CD4-positive, alpha-beta T cell (primary cell): Measurements from ENCODE around the gene TC2N. TPM values are rescaled to one million over a fixed set of nuclear protein-coding genes. Genes with fewer than 3 reads are reported as not detected.

Source experiments
- ATAC-seq: fragments of 200-7000 bp; cut with Tn5 transposase; one replicate; pipeline ENCODE4 v1.10.0; 2022; ENCODE audit warnings: mild to moderate bottlenecking; ENCODE audit not compliant: poor library complexity
- CTCF ChIA-PET: fragments of 350-600 bp; sonication (Branson Sonifier 250); formaldehyde crosslinking; loops from one replicate; lab custom pipeline; 2021; ENCODE audit warnings: antibody characterized with exemption, inconsistent platforms; lab: Charles Lee
- POLR2A ChIA-PET: fragments of 350-600 bp; sonication (Branson Sonifier 250); formaldehyde crosslinking; loops from one replicate; lab custom pipeline; 2021; ENCODE audit warnings: antibody characterized with exemption, inconsistent platforms; lab: Charles Lee
- DNase-seq, 14 experiments: peaks; one replicate each; pipeline ENCODE4 v3.0.0-alpha.2; 2013 to 2020; ENCODE audit warnings: mixed read lengths in 2 of 14
- H3K27ac ChIP-seq, 2 donors: one replicate each; pipeline versions ENCODE4 v1.5.1 to v1.7.0; 2013; ENCODE audit warnings: low read length in 2 of 2, low read depth in 1 of 2, mild to moderate bottlenecking in 1 of 2
- H3K27me3 ChIP-seq, 2 experiments: 1 replicate in 1 of 2; 2 replicates in 1 of 2; pipeline versions ENCODE4 v1.6.1 to v1.7.0; 2013; ENCODE audit warnings: low read length in 2 of 2, control low read depth in 1 of 2, mild to moderate bottlenecking in 1 of 2, moderate library complexity in 1 of 2; ENCODE audit not compliant: insufficient read depth in 2 of 2, control insufficient read depth in 1 of 2
- H3K36me3 ChIP-seq: one replicate; pipeline ENCODE4 v1.6.1; 2013; ENCODE audit warnings: low read length, control low read depth; ENCODE audit not compliant: insufficient read depth
- H3K4me1 ChIP-seq: one replicate; pipeline ENCODE4 v1.6.1; 2013; ENCODE audit warnings: low read length, control low read depth; ENCODE audit not compliant: insufficient read depth
- H3K4me3 ChIP-seq: one replicate; pipeline ENCODE4 v1.5.1; 2013; ENCODE audit warnings: mild to moderate bottlenecking, low read length, moderate library complexity
- H3K9me3 ChIP-seq, 2 experiments: 1 replicate in 1 of 2; 2 replicates in 1 of 2; pipeline versions ENCODE4 v1.6.1 to v1.7.0; 2013; ENCODE audit warnings: low read length in 2 of 2, mild to moderate bottlenecking in 2 of 2, control low read depth in 1 of 2, moderate library complexity in 1 of 2; ENCODE audit not compliant: control insufficient read depth in 1 of 2, insufficient read depth in 1 of 2
- H3K27ac Mint-ChIP-seq: one replicate; pipeline ENCODE4 v1.8.0; 2020; ENCODE audit warnings: mixed read lengths
- H3K27me3 Mint-ChIP-seq: one replicate; pipeline ENCODE4 v1.8.0; 2021; ENCODE audit warnings: mixed read lengths
- H3K36me3 Mint-ChIP-seq: one replicate; pipeline ENCODE4 v1.8.0; 2021; ENCODE audit warnings: low read depth, mixed read lengths
- H3K4me1 Mint-ChIP-seq: one replicate; pipeline ENCODE4 v1.8.0; 2021; ENCODE audit warnings: low read depth, mixed read lengths
- H3K4me3 Mint-ChIP-seq: one replicate; pipeline ENCODE4 v1.8.0; 2020; ENCODE audit warnings: mild to moderate bottlenecking, mixed read lengths
- H3K9me3 Mint-ChIP-seq: one replicate; pipeline ENCODE4 v1.8.0; 2020; ENCODE audit warnings: mixed read lengths
- CTCF ChIP-seq: fragments of 200-600 bp; IDR thresholded peaks from one replicate; pipeline ENCODE4 v1.8.0; 2022; ENCODE audit warnings: antibody characterized with exemption, mild to moderate bottlenecking
- intact Hi-C, 2 experiments: fragments of 100-400 bp; cut with DNase I in 1 of 2; cut with micrococcal nuclease in 1 of 2; formaldehyde crosslinking; loops; one replicate each; pipeline versions ENCODE4 v1.15.1 to v1.9.0; 2023 to 2025; cut with DNase I, micrococcal nuclease
- total RNA-seq, 174 experiments: library from RNA in 2 of 174; stranded (reverse) in 2 of 174; gene quantifications; one replicate each; pipeline ENCODE4 v1.2.3 and lab custom pipeline; 2021 to 2026

The TC2N gene
- total RNA-seq, 2 experiments from 2014 or later: 129 to 138 TPM

- Mint-ChIP-seq H3K27me3 (no peaks in the 10 kb centered on the region), H3K9me3 (no peaks in the 10 kb centered on the region), H3K4me3 (no peak overlapping the region), H3K4me1 (peaks cover 41% of the 10 kb centered on the region), H3K27ac (peak overlapping the region; percentile 2), H3K36me3 (peaks cover 3% of the 10 kb centered on the region)
- POLR2A ChIA-PET: no interaction called here
- intact Hi-C loops: no loop called here
- CTCF ChIA-PET: no interaction called here
- peaks cover 29% of the 10 kb centered on the region for H3K4me1 ChIP-seq
- H3K36me3 ChIP-seq: no peaks in the 10 kb centered on the region
- no peak overlapping the region for H3K27ac ChIP-seq
- no peak for TF ChIP-seq CTCF
- no peak overlapping the region for H3K4me3 ChIP-seq
- no peaks in the 10 kb centered on the region for H3K9me3 ChIP-seq
- no peak for ATAC-seq
- H3K27me3 ChIP-seq: no peaks in the 10 kb centered on the region
- DNase-seq: no peak
These were observed 18.5 kb upstream of the TC2N start for GRCh38 chr14:91885839-91886238.

DNA sequence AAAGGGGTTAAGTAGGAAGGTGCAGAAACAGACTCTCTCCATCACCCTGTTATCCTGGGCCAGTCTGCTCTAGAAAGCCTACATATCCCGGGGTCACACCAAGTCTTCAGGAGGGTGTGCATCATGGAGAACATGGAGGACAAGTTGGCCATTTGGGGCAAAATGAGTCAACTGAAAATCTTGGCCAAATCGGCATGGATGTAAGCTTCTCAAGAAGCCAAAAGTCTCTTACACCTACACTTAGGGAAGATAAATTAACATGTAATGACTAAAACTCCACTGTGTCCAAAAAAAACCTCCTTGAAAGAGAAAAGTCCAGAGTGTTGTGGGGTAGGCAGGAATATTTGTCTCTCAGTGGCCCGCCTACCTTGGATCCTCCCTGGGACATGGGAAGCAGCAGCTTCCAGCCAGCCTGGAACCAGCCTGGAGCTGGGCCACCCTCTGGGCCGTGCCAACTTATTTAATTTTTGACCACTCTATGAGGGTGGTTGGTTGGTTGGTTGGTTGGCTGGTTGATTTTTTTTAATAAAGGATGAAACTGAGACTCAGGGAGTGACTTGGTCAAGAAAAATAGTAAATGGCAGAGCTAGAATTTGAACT is 17.9 kb upstream of the TC2N start:
- Mint-ChIP-seq H3K36me3 (peaks cover 4% of the 10 kb centered on the region), H3K27me3 (no peaks in the 10 kb centered on the region), H3K27ac (peak overlapping the region; percentile 2), H3K9me3 (no peaks in the 10 kb centered on the region), H3K4me3 (no peak overlapping the region), H3K4me1 (peaks cover 41% of the 10 kb centered on the region)
- Histone ChIP-seq H3K4me3 (no peak overlapping the region), H3K4me1 (peaks cover 29% of the 10 kb centered on the region), H3K27ac (no peak overlapping the region), H3K36me3 (no peaks in the 10 kb centered on the region), H3K9me3 (no peaks in the 10 kb centered on the region), H3K27me3 (no peaks in the 10 kb centered on the region)
- ATAC-seq: no peak
- ChIA-PET POLR2A (no interaction called here), CTCF (interaction anchor here (1.0 kb wide), 1 partner anchor 51 kb away, joined by 3 read pairs; no protein-coding TSS in a partner anchor)
- no peak for TF ChIP-seq CTCF
- intact Hi-C loops: no loop called here
- no peak for DNase-seq

DNA sequence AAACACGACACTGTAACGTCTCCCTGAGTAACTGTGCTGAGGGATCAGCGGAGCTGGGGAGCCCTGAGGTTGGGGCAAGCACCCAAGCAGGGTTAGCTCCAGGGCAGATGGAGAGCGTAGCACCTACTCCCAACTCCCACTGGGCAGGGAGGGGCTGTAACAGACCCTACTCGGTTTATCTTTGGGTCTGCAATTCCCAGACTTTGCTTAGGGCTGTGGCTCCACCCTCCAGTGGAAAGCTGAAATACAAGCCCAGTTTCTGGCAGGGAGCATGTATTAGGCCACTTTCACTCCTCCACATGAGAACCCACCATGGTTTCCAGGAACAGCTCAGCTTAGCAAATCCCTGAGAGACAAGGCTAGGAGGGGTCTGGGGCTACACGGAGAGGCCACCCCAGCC is 17.3 kb upstream of the TC2N start:
- H3K9me3 Mint-ChIP-seq: no peaks in the 10 kb centered on the region
- H3K36me3 Mint-ChIP-seq: peaks cover 4% of the 10 kb centered on the region
- ChIA-PET POLR2A (interaction anchor here (0.7 kb wide), 1 partner anchor 11 kb away, joined by 3 read pairs; no protein-coding TSS in a partner anchor), CTCF (interaction anchor here (1.0 kb wide), 1 partner anchor 50 kb away, joined by 3 read pairs; no protein-coding TSS in a partner anchor)
- H3K4me3 ChIP-seq: no peak overlapping the region
- TF ChIP-seq CTCF: no peak
- H3K27me3 Mint-ChIP-seq: no peaks in the 10 kb centered on the region
- intact Hi-C loops: no loop called here
- ATAC-seq (no peak), DNase-seq (no peak)
- H3K4me3 Mint-ChIP-seq: no peak overlapping the region
- H3K27ac Mint-ChIP-seq: peak overlapping the region; percentile 2
- no peaks in the 10 kb centered on the region for H3K27me3 ChIP-seq
- H3K27ac ChIP-seq: no peak overlapping the region
- H3K4me1 Mint-ChIP-seq: peaks cover 41% of the 10 kb centered on the region
- peaks cover 26% of the 10 kb centered on the region for H3K4me1 ChIP-seq
- H3K9me3 ChIP-seq: no peaks in the 10 kb centered on the region
- no peaks in the 10 kb centered on the region for H3K36me3 ChIP-seq
